Ishikawa (cell line): ENCODE measurements around the gene CEP126.
A peak's percentile ranks its signal among the peaks of the same experiment; 100 is the strongest.

Experiments used
- CEBPB ChIP-seq: IDR thresholded peaks from 2 replicates; pipeline ENCODE4 v1.6.1; 2012
- CREB1 ChIP-seq: IDR thresholded peaks from 2 replicates; pipeline ENCODE4 v1.6.1; 2012; ENCODE audit warnings: low read depth
- EGR1 ChIP-seq: IDR thresholded peaks from 2 replicates; pipeline ENCODE4 v1.6.1; 2012
- EP300 ChIP-seq: IDR thresholded peaks from 2 replicates; pipeline ENCODE4 v1.6.1; 2012; ENCODE audit warnings: borderline replicate concordance
- FOXM1 ChIP-seq: IDR thresholded peaks from 2 replicates; pipeline ENCODE4 v1.6.1; 2012; ENCODE audit warnings: low read depth, borderline replicate concordance
- NFIC ChIP-seq: IDR thresholded peaks from 2 replicates; pipeline ENCODE4 v1.6.1; 2012
- RAD21 ChIP-seq: IDR thresholded peaks from 2 replicates; pipeline ENCODE4 v1.6.1; 2012; ENCODE audit warnings: low read depth
- REST ChIP-seq: IDR thresholded peaks from 2 replicates; pipeline ENCODE4 v1.6.1; 2012; ENCODE audit warnings: low read depth, mild to moderate bottlenecking
- TAF1 ChIP-seq: IDR thresholded peaks from 2 replicates; pipeline ENCODE4 v1.6.1; 2012; ENCODE audit warnings: low read depth, mild to moderate bottlenecking
- TCF12 ChIP-seq: IDR thresholded peaks from 2 replicates; pipeline ENCODE4 v1.6.1; 2012; ENCODE audit warnings: low read depth
- TEAD4 ChIP-seq: IDR thresholded peaks from 2 replicates; pipeline ENCODE4 v1.6.1; 2012
- YY1 ChIP-seq: IDR thresholded peaks from 2 replicates; pipeline ENCODE4 v1.6.1; 2012; ENCODE audit warnings: low read depth
- ZBTB7A ChIP-seq: IDR thresholded peaks from 2 replicates; pipeline ENCODE4 v1.6.1; 2012; ENCODE audit warnings: low read depth
- TF ChIP-seq, protein P1 (sequence below): IDR thresholded peaks from 2 replicates; pipeline ENCODE4 v1.6.1; 2012
- TF ChIP-seq, protein P2 (sequence below): IDR thresholded peaks from 2 replicates; pipeline ENCODE4 v1.6.1; 2012

Gene CEP126

GRCh38 chr11:101870510-101870909 is 44.3 kb upstream of the CEP126 start:
- TF ChIP-seq EP300 = no peak
- TF ChIP-seq REST = no peak
- TF ChIP-seq CEBPB = no peak
- no peak for TF ChIP-seq RAD21
- no peak for TF ChIP-seq ZBTB7A
- TF ChIP-seq TCF12 = no peak
- TF ChIP-seq YY1 = no peak
- TF ChIP-seq NFIC = no peak
- no peak for TF ChIP-seq TEAD4
- no peak for TF ChIP-seq FOXM1
- TF ChIP-seq TAF1 = no peak

DNA sequence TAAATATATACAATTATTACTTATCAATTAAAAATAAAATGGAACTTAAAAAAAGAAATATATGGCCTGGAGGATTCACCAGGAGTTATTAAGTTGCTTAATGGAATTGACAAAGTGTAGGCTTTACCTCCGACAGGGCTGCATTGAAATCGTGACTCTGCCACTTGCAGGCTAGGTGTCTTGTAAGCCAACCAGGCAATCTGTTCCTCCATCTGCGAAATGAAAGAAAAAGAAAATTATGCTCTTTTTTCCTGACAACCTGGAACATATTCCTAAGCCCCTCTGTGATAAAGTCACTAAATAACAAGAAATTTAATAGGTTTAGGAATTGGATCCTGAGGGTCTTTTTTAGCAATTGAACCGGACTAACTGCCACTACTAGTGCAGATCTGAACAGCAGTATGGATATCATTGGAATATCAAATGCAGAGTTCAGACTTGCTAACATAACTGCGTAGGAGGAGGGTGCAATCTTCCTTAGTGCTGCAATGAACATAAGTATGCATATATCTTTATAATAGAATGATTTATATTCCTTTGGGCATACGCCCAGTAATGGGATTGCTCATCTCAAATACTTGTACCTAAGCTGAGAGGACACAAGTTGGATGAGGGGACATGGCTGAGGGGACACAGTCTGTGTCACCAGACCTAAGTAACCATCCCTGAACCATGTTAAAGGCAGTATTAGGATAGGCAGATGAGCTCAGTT is 42.5 kb upstream of the CEP126 start:
- no peak for TF ChIP-seq CREB1
- TF ChIP-seq TCF12 = no peak
- TF ChIP-seq CEBPB = no peak
- TF ChIP-seq FOXM1 = no peak
- no peak for TF ChIP-seq ZBTB7A
- TF ChIP-seq, protein P1, sequence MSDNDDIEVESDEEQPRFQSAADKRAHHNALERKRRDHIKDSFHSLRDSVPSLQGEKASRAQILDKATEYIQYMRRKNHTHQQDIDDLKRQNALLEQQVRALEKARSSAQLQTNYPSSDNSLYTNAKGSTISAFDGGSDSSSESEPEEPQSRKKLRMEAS = no peak
- TF ChIP-seq EGR1 = no peak
- no peak for TF ChIP-seq REST
- no peak for TF ChIP-seq TAF1
- TF ChIP-seq YY1 = no peak
- TF ChIP-seq, protein P2, sequence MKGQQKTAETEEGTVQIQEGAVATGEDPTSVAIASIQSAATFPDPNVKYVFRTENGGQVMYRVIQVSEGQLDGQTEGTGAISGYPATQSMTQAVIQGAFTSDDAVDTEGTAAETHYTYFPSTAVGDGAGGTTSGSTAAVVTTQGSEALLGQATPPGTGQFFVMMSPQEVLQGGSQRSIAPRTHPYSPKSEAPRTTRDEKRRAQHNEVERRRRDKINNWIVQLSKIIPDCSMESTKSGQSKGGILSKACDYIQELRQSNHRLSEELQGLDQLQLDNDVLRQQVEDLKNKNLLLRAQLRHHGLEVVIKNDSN = no peak
- TF ChIP-seq TEAD4 = no peak
- TF ChIP-seq RAD21 = no peak
- TF ChIP-seq NFIC = no peak
- no peak for TF ChIP-seq EP300

DNA sequence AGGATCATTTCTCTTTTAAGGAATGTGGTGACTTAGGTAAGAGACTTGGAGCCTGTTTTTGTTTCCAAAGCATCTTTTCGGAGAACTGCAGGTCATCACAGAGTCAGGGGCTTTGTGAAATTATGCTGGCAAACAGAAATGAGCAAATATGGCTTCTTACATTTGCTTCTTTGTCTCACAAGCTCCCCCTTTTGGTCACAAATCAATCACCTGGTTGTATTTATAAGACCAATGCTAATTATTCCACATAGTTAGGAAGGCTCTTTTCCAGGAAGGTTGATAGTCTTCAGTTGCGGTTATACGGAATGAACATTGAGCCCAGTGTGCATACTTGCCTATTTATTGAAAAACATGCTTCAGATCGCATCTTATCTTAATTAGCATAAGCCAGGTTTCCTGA is 34.6 kb upstream of the CEP126 start:
- TF ChIP-seq RAD21 (peak; percentile 31; the same call in 1 of the 2 replicates), YY1 (no peak), EP300 (no peak), CEBPB (no peak), EGR1 (no peak)

- TF ChIP-seq EP300 (no peak), EGR1 (no peak), CEBPB (no peak), REST (no peak)
- TF ChIP-seq, protein P1 = no peak
Observed at GRCh38 chr11:101881586-101881985, 33.2 kb upstream of the CEP126 start.

DNA sequence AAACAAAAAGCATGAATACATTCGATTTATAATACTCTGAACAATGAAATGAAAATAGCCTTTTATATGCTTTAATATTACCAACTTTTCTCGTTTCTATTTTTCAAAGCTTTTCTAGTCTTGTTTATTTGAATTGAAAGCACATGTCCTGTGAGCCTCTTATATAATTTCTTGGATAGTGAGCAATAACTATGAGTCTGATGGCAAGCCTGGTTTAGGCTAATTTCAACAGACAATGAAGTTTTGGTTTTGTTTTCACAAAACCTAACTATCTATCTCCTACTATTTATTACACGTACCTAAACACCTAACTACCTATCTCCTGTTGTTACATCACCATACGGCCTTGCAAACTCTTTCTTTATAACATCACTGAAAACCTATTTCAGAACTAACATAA is 29.2 kb upstream of the CEP126 start:
- TF ChIP-seq ZBTB7A (no peak), EP300 (no peak), FOXM1 (no peak), EGR1 (no peak), TEAD4 (no peak), RAD21 (no peak)
